ENCODE measurements around the gene EFNA3. TPM values are rescaled to one million over a fixed set of nuclear protein-coding genes. Genes with fewer than 3 reads are reported as not detected.

The EFNA3 gene
- total RNA-seq, 1 donor from 2014 or later = 1.3 TPM

- no peak for DNase-seq (ENCODE audit: low read depth in 2 of 2)
Observed at GRCh38 chr1:155083052-155083541, 4.5 kb downstream of the EFNA3 start.

GRCh38 chr1:155083865-155084721, 5.5 kb downstream of the EFNA3 start:
- peak in 1 of 2 donors; percentile 29 for DNase-seq (ENCODE audit: low read depth in 2 of 2)

GRCh38 chr1:155084722-155085503, 6.3 kb downstream of the EFNA3 start:
- peak; percentile 68 to 92 for DNase-seq (ENCODE audit: low read depth in 2 of 2)

GRCh38 chr1:155085504-155086127, 7.0 kb downstream of the EFNA3 start:
- peak in 1 of 2 donors; percentile 45 for DNase-seq (ENCODE audit: low read depth in 2 of 2)

GRCh38 chr1:155086128-155086741, 7.6 kb downstream of the EFNA3 start:
- peak in 1 of 2 donors; percentile 57 for DNase-seq (ENCODE audit: low read depth in 2 of 2)

- no peak for DNase-seq (ENCODE audit: low read depth in 2 of 2)
Observed at GRCh38 chr1:155086856-155087535, 8.4 kb downstream of the EFNA3 start.

- peak; percentile 52 to 76 for DNase-seq (ENCODE audit: low read depth in 2 of 2)
Observed at GRCh38 chr1:155091071-155092051, 12.7 kb downstream of the EFNA3 start.

GRCh38 chr1:155092131-155092530, 13.5 kb downstream of the EFNA3 start:
- no peak for DNase-seq (ENCODE audit: low read depth in 2 of 2)

GRCh38 chr1:155092641-155093040, 14.0 kb downstream of the EFNA3 start:
- DNase-seq (ENCODE audit: low read depth in 2 of 2) = no peak

- DNase-seq (ENCODE audit: low read depth in 2 of 2) = peak; percentile 43 to 77
Observed at GRCh38 chr1:155093911-155094621, 15.4 kb downstream of the EFNA3 start.

GRCh38 chr1:155094622-155094948, 15.9 kb downstream of the EFNA3 start:
- no peak for DNase-seq (ENCODE audit: low read depth in 2 of 2)

GRCh38 chr1:155099331-155099730, 20.7 kb downstream of the EFNA3 start:
- DNase-seq (ENCODE audit: low read depth in 2 of 2) = no peak

GRCh38 chr1:155103325-155103724, 24.7 kb downstream of the EFNA3 start:
- no peak for DNase-seq (ENCODE audit: low read depth in 2 of 2)

GRCh38 chr1:155104605-155105534, 26.2 kb downstream of the EFNA3 start:
- no peak for DNase-seq (ENCODE audit: low read depth in 2 of 2)

- DNase-seq (ENCODE audit: low read depth in 2 of 2) = peak in 1 of 2 donors; percentile 86
Observed at GRCh38 chr1:155105604-155106011, 27.0 kb downstream of the EFNA3 start.

- no peak for DNase-seq (ENCODE audit: low read depth in 2 of 2)
Observed at GRCh38 chr1:155106862-155107261, 28.2 kb downstream of the EFNA3 start.

- DNase-seq (ENCODE audit: low read depth in 2 of 2) = no peak
Observed at GRCh38 chr1:155107309-155108264, 28.9 kb downstream of the EFNA3 start.
